OCI-M2 (cell line): Measurements from ENCODE around the gene TMEM248.
"Not testable (repeated sequence)": the region's sequence is repeated elsewhere in the genome, so short reads cannot be mapped to it uniquely, and the experiment has no call there.

ENCODE experiments used
- DNase-seq: peaks from one replicate; lab custom pipeline; 2025; ENCODE audit not compliant: unreplicated experiment; lab: John Stamatoyannopoulos, UW

Gene TMEM248

GRCh38 chr7:66950311-66950710, 29.3 kb downstream of the TMEM248 start:
- DNase-seq, result no peak

DNA sequence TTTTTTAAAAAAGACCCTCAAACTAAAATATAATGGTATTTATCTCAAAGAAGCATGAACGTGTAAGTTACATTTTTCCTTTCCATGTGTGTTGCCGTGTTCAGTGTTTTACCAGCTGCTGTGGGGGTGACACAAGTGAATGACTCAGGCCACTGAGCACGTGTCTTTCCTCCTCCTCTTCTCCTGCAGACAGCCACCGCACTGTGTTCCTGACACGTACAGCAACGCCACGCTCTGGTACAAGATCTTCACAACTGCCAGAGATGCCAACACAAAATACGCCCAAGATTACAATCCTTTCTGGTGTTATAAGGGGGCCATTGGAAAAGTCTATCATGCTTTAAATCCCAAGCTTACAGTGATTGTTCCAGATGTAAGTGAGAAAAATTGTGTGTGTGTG, 29.7 kb downstream of the TMEM248 start:
- DNase-seq, result no peak

DNA sequence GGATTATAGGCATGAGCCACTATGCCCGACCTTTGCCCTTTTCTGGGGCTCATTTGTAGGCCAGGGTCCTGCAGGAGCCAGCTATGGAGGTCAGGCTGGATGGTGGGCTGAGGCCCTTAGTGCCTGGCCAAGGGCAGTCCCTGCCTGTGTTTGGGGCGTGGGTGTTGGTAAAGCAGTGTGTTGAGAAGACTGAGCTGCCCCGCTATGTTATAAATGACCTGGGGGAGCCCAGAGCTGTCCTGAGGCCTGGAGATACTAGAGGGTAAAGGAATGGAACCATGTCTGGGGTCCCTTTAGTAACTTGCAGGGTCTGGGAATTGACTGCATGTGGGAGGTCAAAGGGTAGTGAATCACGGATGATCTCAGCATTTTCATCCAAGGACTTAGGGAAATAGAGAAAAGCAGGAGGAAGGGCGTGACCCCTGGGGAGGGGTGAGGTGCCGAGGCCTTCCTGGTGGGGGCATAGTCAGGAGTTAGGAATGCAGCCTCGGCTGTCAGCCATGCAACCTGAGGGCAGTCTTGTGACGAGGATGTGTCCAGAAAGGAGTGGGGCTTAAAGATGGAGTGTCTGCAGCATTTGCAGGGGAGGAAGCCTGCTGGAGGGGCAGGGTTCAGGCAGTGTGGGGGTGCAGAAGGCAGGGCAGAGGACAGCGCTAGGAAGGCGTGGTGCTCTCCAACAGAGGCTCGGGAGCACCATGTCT, 31.5 kb downstream of the TMEM248 start:
- DNase-seq, result no peak

GRCh38 chr7:66953044-66953427, 32.0 kb downstream of the TMEM248 start:
- DNase-seq, result no peak

DNA sequence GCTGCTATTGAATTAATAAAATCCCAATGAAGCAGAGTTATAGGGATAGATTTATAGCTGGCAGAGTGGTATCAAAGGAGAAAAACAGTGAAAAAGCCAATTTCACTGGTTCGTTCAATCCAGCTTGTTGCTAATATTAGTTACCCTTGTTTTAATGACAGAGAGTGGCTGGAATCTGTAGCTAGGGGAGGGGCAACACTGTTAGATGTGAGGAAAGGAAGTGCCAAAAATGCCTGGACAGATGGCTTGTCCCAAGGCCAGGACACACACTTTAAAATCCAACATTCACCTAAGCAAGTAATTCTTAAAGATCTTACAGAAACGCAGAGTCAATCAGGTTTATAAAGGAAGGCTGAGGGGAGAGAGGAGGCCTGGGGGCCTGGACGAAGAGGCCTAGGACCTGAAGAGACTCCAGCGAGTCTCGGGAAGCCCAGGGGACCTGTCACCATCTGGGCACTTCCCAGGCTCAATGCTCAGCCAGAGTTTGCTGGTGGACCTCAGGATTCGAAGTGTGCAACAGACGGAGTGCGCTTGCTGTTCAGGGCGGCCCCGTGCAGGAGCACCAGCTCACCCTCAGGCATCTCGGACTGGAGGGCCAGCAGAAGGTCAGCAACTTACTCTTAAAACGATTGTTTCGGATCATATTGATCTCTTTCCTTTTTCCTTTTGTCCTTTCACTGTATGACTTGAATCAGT, 36.7 kb downstream of the TMEM248 start:
- DNase-seq, result no peak

DNA sequence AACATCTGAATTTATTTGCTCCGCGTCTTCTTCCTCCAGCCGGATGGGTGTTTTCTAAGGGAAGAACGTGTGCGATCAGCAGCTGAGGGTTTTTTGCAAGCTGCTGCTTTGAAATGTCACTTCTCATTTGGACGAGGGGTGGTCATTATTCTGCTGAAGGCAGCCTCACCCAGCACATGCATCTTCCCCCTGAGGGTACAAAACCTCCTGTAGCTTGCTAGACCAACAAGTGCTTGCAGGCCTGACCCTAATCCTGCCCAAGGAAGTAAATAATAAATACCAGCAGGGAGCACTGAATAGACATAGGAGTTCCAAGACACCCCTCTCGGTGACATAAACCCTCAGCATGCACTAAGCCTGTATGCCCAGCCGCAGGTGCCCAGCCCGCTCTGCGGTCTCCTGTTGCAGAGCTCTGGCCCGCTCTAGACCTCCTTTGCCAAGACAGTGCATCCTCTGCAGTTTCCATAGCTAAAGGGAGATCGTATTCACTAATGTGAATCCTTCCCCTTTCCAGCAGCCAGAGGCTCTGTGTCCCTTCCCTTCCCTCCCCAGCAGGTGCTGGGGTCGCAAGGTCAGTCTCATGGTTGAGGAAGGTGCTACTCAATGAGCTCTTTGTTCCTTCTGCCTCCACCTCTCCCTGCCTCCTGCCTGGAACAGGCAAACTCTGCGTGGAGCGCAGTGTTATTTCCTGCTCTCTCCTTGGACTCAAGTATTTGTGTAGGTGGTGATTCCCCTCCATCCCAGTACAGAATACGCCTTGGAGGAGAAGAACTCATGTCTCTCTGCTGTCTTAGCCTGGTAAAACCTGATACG, 37.7 kb downstream of the TMEM248 start:
- DNase-seq, result no peak

DNA sequence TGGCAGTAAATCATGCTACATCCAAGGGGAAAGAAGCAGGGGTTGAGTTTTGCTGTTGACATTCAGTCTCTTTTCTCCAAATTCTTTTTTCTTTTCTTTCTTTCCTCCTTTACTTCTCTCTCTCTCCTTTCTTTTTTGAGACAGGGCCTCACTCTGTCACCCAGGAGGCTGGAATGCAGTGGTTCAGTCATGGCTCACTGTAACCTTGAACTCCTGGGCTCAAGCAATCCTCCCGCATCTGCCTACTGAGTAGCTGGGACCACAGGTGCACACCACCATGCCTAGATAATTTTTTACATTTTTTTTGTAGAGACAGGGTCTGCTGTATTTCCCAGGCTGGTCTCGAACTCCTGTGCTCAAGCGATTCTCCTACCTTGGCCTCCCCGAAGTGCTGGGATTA, 39.2 kb downstream of the TMEM248 start:
- DNase-seq, result no peak

- DNase-seq, result no peak
Observed at GRCh38 chr7:66961096-66961495, 40.1 kb downstream of the TMEM248 start.

GRCh38 chr7:66964411-66964810, 43.4 kb downstream of the TMEM248 start:
- no peak for DNase-seq

DNA sequence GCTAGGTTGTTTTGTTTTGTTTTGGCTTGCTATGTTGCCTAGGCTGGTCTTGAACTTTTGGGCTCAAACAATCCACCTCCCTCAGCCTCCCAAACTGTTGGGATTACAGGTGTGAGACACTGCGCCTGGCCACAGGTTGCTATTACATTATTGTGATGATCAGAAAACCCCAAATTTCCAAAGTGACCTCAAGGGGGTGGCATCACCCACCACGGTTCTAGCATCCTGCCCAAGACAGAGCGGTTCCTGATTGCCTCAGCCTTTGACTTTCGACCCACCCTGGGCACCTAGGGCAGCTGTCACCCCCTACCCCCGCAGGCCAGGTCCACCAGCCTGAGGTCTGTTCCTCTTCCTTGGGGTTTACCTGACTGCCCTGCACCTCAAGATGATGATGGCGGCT, 46.0 kb downstream of the TMEM248 start:
- DNase-seq, result no peak

DNA sequence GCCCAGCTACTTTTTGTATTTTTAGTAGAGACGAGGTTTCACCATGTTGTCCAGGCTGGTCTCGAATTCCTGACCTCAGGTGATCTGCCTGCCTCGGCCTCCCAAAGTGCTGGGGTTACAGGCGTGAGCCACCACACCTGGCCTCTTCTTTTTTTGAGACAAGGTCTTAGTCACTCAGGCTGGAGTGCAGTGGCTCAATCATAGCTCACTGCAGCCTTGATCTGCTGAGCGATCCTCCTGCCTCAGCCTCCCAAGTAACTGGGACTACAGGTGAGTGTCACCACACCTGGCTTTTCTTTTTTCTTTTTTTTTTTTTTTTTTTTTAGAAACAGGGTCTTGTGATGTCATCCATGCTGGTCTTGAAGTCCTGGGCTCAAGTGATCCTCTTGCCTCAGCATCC, 48.0 kb downstream of the TMEM248 start:
- DNase-seq, result not testable (repeated sequence)

GRCh38 chr7:66970310-66970709, 49.3 kb downstream of the TMEM248 start:
- no peak for DNase-seq

GRCh38 chr7:66974986-66975590, 54.1 kb downstream of the TMEM248 start:
- no peak for DNase-seq

DNA sequence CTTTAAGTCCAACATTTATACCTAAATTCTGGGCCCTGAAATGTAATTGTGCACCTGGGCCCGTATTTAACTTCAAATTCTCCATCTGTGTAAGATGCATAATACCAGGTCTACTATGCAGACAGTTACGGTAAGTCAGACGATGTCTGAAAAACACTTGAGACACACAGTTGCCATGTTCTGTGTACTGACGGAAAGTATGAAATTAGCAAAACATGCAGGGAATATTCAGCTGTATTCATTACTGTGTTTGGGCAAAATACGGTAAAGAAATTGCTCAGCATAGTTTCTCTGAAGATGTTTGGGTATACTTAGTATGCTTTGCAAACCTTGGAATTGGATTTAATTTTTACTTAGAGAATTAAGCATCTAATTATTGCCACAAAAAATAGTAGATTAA, 57.3 kb downstream of the TMEM248 start:
- DNase-seq, result not testable (repeated sequence)

DNA sequence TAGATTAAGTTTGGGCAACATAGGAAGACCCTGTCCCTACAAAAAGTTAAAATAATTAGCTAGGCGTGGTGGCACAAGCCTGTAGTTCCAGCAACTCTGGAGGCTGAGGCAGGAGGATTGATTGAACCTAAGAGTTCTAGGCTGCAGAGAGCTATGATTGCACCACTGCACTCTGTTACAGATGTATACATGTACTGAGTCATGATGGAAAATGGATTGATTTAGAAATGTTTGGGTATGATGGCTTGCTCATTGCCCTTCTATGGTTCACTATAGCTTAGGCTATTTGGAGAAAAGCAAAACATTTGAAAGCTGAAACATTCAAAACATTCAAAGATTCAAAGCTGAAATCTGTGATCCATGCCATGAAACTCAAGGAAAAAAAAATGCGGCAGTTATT, 58.0 kb downstream of the TMEM248 start:
- not testable (repeated sequence) for DNase-seq

GRCh38 chr7:66980336-66980735, 59.3 kb downstream of the TMEM248 start:
- not testable (repeated sequence) for DNase-seq

DNA sequence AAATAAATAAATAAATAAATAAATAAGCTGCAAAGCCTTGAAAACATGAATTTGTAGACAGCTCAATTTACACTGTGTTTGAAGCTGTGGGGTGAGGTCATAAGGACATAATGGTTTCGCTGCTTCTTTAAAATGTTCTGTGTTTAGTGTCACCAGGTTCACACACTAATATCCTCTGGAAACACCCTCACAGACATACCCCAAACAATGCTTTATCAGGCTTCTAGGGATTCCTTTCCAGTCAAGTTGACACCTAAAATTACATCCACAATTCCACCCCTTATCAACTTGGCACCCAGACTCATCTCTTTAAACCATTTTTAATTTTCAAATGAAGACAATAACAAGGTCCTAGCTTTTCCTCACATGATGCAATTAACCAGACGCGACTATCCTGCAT, 68.5 kb downstream of the TMEM248 start:
- not testable (repeated sequence) for DNase-seq

DNA sequence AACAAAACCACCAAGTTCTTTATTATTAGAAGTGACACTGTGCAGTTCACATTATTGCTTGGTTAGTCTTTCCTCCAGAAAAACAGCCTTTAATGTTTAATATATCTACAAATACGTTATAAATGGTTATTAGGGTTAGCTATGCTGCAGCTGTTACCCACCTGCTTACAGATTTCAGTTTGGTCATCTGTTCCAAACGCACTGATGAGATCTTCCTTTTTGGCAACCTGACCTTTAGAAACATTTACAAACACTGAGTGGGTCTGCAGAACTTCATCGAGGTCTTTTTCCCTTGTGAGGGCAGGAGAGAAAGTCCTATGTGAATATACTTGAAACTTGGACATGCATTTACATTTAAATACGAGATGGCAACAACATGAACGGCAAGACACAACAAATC, 73.0 kb downstream of the TMEM248 start:
- not testable (repeated sequence) for DNase-seq

GRCh38 chr7:66994691-66995049, 73.6 kb downstream of the TMEM248 start:
- DNase-seq, result not testable (repeated sequence)

DNA sequence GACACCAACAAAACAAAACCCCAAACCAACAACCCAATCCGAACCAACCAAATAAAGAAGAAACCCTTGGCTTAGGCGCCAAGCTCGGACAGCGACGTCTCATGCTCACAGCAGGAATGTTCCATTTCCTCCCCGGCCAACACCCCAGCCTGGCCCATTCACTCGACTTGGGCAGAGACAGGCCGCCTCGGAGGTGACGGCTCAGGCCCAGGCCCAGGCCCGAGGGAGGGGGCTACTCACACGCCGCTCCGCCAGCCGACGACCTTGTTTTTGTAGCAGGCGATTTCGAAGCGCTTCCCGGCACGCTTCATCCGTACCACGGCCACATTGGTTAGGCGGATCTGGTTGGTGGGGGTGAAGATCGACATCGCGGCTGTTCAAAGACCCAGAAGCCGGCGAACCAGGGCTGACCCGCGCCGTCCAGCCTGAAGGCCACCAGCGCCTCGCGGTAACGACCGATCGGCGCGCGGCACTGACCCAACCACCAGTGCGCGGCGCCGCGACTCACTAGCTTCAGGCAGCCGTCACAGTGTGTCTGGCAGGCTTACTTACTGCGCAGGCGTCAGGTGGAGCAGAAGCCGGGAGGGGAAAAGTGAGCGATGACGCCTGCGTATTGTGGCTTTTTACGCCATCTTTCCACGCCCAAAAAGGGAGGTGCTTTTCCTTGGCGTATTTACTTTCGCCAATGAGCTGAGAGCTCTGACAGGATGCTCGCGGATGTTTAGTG, 74.2 kb downstream of the TMEM248 start, which contains the start of gene SBDS:
Gene SBDS (minus strand): TSS at position 537 of the 727 bp plus-strand sequence. CDS start 169 bp downstream, at position 368.
- peak; percentile 81 for DNase-seq
